ENCODE data around the gene SIGLEC15.
"Not testable (repeated sequence)": the region's sequence is repeated elsewhere in the genome, so short reads cannot be mapped to it uniquely, and the experiment has no call there.

SIGLEC15 gene

DNA sequence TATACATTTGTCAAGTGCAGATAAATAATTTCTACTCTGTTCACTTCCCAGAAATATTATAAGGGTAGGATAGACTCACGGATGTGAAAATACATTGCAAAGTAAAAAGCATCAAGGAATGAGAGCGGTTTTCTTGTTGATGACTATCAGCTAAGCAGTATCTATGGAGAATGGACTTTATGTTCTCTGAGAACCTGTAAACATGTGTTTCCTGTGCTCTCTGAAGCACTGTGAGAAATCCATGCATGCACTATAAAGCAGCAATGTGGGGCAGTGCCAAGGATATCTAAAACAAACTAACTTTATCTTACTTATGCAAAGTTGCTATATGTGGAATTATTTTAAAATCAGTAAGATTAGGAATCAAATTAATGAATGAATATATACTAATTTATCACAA, 4.4 kb upstream of the SIGLEC15 start:
- no peak for DNase-seq

DNA sequence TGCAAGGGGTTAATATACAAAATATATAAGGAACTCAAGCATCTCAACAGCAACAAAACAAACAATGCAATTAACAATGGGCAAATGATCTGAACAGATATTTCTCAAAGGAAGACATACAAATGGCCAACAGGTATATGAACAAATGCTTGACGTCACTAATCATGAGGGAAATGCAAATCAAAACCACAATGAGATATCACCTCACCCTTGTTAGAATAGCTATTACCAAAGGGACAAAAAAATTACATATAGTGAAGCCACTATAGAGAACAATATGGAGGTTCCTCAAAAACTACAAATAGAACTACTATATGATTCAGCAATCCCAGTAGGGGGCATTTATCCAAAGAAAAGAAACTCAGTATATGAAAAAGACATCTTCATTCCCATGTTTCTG, 3.8 kb upstream of the SIGLEC15 start:
- DNase-seq = no peak

DNA sequence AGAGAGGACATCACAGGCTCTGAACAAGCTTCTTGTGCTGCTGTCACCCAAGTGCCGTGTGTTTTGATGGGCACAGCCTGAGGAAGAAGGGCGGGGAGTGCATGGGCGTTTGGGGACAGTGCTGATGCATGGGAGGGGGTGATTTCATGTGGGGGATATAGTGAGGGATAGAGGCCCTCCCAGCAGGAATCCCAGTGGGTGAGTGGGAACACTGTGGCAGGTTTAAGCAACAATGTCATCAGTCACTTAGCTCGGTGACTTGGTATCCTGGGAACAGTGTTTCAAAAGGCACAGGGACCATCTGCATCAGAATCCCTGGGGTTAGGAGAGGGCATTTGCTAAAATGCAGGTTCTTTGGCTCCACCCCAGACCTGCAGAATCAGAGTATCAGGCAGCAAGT, 609 bp downstream of the SIGLEC15 start:
- DNase-seq = no peak

DNA sequence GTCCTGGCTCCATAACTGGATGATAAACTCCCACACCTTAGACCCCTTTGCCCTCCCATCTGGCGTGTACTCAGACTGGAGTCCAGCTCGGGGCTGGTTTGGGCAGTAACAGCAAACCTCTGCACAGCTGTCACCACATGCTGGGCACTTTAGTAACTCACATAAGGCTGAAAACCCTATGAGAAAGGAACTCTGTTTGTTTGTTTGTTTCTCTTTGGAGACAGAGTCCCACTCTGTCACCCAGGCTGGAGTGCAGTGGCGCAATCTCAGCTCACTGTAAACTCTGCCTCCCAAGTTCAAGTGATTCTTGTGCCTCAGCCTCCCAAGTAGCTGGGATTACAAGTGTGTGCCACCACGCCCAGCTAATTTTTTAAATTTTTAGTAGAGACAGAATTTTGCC, 1.2 kb downstream of the SIGLEC15 start:
- not testable (repeated sequence) for DNase-seq

DNA sequence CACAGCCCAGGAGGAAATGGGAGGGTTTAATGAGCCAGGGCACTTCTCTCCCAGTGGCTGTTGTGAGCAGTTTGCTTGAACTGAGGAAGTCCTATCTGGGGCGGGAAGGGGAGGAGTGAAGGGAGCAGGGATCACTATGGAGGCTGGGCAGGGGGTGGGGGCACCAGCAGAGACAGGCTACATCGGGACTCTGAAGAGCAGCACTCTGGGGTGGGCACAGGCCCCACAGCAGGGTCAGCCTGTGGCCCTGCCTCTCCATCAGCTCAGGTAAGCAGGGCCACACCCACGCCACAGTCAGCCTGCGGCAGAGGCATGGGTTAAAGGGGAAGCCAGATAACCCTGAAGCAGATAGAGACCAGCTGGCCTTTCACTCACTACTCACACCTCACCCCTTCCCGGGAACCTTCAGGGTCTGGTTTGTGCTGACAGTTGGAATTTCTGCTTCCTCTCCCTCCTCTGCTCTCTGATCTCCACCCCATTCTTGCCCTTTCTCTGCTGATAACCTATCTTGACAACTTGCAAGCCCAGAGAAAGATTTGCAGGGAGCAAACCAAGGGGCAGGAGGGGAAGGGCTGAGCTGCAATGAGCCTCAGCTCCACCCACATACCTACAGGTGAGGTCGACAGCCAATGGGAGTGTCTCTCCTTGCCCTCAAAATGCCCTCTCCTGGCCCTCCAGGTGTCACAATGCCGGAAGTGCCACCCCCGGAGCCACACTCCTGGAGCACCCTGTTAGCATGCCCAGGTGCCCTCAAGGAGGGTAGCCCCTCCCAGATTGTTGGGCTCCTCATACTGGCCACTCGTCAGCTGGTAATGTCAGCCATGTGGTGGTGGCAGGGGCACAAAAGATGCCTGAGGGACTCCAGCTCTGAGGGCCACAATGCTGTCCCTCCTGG, 3.7 kb downstream of the SIGLEC15 start:
- no peak for DNase-seq

DNA sequence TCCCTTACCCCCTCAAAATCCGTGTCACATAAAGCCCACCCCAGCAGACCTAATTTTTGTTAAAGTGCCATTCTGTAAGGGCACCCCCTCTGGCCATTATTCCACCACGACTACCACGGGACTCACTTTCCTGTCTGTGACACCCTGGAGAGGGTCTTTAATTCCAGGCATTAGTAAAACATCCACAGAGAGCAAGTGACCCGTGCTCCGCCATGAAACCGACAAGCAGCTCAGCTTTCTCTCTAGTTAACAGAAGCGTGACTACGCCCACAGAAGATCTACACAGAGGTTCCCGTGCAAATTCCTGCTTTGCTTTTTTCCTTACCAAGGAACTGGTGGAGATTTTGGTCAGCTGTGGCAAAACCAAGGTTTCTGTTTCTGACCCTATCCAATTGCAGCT, 4.4 kb downstream of the SIGLEC15 start:
- DNase-seq = no peak

DNA sequence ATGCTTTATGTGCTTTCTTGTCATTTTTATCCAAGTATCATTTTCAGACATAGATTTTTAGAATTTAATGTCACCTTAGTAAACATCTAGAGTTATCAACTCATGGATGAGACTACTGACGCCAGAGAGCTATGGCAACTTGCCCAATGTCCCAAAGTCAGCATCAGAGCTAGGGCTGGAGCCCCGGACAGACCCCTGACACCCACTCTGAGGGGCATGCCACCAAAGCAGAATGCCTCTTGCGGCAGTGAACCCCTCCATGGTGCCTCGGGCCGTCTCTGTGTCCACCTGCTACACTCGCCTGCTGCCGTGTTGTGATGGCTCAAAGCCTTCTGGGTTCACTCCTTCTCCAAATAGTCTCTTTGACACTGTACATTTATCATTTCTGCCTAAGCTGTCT, 5.4 kb downstream of the SIGLEC15 start:
- no peak for DNase-seq

DNA sequence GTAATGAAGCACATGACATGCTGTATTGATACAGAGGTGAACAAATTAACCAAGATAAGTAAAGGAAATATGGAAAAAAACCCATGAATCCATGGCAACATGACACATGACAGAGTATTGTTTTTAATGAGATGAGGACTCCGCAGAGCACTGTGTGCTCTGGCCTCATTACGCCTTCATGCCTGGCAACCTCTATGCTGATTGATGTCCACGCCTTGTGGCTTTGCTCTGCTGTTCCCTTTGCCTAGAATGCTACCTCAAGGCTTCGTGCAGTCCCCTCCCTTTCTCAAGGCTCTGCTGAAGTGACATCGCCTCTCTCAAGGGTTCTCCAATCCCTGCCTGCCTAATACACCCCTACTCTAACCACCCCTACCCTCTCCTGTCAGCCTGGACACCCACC, 8.4 kb downstream of the SIGLEC15 start:
- DNase-seq = no peak

DNA sequence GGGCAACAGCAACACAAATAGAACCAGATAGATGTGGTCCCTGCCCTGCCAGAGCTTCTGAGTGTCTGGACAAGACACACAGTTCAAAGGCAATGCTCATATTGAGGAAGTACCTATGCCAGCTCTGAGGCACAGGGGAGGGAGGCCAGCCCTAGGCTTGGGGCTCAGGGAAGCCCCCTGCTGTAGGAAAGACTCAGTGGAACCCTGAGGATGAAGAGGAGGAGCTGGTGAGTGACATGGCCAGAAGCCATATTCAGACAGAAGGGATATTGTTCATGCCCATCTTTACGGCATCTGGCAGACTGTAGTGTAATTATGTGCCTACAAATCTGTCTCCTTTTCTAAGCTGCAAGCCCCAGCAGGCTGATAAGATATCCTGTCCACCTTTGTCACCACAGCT, 8.8 kb downstream of the SIGLEC15 start:
- no peak for DNase-seq

DNA sequence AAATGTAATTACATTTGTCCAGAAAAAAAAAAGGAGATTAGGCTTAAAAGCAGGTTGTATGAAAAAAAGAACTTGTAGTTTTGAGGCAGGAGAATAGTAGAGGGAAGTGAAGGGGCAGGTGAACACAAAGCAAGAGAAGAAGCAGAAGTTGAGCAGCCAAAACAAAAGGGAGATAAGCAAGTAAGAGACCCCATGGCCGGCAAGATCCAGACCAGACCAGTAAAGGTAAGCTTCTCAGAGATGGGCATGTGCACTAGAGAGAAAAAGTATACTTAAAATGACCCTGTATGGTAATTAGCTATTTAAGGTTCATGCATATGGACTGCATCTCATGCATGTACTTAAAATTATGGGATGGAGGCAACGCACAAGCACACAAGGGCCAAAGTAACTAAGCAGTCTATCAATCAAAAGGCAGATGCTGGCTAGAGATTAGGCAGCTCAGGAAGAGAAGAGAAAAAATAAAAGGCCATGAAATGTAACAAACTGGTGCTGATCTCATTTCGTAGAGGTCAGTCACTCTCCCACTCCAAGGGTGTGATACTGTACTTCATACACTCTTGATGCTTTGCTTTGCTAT, 9.7 kb downstream of the SIGLEC15 start:
- DNase-seq = no peak

DNA sequence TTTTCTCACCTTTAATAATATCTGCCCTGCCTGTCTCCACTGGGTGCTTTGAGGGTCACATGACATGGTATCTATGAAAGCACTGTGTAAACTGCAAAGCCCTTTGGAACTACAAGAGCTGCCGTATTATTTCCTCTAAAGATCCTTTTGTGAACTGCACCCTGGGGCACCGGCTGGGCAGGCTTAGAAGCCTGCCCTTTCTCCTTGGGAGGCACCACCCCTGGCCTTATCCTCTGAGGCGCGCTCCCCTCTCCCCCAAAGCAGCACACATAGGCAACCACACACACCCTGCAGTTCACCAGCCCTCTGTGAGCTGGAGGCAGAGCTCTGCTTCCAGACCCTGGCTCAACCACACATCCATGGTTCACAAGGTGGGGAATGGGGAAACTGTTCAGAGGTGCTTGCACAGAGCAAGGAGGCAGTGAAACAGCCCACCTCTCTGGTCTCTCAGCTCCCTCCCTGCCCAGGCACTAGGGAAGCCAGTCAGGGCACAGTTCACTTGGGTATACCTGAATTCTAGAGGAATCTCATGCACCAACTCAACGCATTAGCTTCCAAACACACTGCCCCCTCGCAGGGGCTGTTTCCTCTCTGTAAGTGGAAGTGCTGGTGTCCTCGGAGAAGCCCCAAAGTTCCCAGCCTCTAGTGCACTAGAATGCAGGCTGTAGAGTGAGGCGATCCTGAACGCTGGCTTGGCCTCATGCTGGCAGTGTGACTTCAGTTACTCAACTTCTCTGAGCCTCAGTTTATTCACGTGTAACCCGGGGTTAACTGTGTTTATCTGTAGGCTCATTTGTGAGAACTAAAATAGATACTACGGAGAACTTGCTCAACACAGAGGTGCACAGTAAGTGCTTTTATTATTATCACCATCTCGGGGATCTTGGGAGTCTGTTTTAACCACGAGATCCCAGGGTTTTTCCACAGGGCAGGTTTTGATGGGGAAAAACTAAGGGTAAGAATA, 11.0 kb downstream of the SIGLEC15 start:
- no peak for DNase-seq

DNA sequence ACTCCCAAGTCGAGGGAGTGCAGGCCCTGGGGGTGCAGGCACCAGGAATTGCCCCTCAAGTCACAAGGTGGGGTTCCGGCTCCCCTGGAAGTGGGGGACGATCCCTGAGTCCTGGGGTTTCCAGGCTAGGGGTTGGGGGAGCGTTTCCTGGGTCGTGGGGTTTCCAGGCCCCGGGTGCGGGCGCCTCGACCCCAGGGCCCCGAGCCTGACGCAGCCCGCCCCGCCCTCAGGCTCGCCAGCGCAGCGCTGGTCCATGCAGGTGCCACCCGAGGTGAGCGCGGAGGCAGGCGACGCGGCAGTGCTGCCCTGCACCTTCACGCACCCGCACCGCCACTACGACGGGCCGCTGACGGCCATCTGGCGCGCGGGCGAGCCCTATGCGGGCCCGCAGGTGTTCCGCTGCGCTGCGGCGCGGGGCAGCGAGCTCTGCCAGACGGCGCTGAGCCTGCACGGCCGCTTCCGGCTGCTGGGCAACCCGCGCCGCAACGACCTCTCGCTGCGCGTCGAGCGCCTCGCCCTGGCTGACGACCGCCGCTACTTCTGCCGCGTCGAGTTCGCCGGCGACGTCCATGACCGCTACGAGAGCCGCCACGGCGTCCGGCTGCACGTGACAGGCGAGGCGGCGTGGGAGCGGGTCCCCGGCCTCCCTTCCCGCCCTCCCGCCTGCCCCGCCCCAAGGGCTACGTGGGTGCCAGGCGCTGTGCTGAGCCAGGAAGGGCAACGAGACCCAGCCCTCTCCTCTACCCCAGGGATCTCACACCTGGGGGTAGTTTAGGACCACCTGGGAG, 12.0 kb downstream of the SIGLEC15 start:
- DNase-seq = no peak

DNA sequence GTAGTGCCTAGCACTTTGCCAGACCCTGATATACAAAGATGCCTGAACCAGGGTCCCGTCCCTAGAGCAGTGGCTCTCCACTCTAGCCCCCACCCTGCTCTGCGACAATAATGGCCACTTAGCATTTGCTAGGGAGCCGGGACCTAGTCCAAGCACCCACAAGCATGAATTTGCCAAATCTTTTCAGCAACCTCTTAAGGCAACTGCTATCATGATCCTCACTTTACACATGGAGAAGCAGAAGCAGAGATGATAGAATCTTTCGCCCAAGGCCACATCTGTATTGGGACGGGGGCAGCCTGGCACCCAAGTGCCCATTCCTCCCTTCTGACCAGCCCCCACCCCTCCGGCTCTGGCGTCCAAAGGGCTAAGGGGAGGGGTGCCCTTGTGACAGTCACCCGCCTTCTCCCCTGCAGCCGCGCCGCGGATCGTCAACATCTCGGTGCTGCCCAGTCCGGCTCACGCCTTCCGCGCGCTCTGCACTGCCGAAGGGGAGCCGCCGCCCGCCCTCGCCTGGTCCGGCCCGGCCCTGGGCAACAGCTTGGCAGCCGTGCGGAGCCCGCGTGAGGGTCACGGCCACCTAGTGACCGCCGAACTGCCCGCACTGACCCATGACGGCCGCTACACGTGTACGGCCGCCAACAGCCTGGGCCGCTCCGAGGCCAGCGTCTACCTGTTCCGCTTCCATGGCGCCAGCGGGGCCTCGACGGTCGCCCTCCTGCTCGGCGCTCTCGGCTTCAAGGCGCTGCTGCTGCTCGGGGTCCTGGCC, 13.0 kb downstream of the SIGLEC15 start:
- no peak for DNase-seq

DNA sequence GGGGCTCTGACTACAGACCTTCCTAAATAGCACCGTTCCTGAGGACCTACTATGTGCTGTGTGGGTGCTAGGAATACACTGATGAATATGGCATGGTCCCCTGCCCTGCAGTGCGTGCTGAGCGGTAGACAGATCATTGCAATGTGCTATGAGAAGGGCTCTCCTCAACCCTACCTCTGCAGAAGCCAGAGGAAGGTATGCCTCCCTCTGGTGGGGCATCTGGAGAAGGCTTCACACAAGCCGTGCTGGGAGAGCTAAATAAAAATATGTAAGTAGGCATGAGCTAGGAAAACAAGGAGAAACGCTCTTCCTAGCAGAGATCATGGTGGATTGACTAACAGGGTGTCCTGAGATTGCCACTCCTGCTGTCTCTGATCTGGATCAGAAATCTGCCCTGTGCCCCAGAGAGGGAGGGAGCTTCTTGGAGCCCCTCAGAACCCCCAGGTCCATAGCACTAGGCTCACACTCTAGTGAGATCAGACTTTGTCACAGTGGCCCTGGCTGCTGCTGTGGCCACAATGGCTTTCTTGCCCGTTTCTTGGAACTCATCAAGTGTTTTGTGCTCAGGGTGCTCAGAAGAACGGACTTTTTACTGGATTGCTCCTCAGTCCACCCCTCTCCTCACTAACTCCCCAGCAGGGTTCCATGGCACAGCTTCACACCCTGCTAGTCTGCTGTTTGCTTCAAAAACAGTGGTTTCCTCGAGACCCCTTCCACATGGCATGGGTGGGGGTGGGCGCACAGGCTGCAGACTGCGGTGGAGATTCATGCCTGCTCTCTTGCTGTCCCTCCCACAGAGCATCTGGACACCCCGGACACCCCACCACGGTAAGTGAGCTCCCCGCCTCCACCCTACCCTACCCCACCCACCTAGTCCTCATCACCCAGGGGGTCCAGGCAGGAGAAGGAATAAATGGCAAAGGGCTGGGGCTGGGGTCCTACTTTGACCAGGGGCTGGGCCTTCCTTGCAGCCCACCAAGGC, 14.2 kb downstream of the SIGLEC15 start:
- DNase-seq = no peak

DNA sequence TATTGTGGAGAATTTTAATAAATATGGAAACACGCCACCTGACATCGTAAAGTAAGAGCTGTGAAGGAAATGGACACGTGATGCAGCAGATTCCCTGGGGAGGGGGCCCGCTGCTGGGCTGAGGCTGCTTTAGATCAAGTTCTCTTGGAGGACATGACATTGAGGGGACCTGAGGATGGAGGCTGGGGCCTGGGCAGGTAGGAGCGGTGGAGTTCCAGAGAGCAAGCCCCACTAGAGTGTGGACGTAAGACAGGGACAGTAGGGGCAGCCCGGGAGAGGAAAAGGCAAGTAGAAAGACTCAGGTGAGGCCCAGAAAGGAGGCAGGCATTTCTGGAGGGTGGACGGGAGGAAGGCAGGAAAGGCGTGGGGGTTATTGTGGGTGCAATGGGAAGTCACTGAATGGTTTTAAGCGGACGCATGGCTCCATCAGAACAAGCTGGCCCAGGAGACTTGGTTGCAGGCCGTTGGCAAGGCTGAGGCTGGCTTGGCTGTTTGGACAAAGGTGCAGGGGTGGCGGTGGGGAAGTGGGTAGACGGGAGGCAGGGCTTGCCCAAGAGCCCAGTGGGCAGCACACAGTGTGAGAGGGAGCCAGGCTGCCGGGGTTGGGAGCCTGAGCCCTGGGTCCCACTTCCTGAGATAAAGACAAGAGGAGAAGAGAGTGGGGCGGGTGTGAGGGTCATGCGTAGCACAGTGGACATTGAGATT, 15.7 kb downstream of the SIGLEC15 start:
- DNase-seq = no peak

DNA sequence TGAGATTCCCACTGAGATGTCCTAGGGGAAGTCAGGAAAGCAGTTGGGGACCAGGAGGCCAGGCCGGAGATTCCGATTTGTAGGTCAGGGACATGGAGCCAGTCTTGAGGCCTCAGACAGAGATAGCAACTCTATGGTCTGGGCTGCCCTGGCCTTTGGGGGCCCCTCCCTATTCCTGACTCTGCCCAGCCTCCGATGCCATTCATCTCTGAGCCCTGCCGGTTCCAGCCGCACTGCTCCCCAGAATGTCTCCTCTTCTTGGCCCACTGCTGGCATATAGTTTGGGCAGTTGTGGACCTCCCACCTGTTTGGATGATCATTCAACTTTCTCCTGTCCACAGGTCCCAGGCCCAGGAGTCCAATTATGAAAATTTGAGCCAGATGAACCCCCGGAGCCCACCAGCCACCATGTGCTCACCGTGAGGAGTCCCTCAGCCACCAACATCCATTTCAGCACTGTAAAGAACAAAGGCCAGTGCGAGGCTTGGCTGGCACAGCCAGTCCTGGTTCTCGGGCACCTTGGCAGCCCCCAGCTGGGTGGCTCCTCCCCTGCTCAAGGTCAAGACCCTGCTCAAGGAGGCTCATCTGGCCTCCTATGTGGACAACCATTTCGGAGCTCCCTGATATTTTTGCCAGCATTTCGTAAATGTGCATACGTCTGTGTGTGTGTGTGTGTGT, 16.4 kb downstream of the SIGLEC15 start:
- DNase-seq = no peak

DNA sequence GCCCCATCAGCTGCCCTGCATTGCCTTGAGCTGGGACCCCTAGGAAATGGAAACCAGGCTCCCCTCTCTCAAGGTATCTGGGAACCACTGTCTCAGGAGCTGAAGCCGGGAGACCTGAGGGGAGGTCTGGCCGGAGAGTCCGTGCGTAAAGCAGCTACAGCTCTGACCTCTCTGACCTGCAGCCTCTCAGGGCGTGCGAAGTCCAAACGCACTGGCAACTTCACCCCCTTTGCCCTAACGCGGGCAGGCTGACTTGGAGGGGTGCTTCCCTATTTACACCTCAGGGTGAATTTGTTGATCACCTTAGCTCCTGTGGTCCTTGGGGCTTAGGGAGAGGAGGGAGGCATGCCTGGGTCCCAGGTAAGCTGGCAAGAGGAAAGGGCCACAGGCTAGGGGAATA, 17.5 kb downstream of the SIGLEC15 start:
- DNase-seq = no peak

DNA sequence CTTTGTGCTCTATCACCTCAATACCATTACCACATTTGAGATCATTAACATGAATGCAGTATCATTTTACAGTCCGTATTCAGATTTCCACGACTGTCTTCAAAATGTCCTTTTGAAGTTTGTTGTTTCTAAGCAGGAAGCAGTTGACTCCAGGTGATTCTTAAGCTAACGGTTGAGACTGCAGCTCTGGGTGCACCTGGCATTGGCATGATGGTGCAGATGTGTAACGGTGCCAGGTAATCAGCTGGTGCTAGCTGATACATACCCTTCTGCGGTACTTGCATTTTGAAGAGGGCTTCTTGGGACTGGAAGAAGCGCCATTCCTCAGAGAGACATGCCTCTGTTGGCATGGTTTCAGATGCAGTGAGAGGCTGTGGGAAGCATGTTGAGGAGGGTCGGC, 19.5 kb downstream of the SIGLEC15 start:
- DNase-seq = no peak

DNA sequence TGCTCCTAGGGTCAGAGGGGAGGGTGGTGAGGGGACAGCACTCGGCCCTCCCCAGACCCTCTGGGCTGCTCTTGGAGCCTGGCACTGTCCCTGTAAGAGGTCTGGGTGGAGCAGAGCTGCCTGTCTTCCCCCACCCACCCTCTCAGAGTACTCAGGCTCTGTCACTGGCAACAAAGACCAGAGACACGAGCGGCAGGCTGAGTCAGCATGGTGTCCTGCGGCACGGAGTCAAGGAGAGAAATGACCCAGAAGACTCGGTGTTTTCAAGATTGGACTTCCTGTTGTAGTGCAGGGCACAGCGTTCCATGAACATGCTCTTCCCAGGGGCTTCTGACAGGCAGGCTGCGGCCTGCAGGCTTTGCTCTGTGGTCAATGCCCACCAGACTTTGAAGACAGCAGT, 19.9 kb downstream of the SIGLEC15 start:
- DNase-seq = no peak
